Measurements from ENCODE around the gene AGTPBP1. TPM values are rescaled to one million over a fixed set of nuclear protein-coding genes. Genes with fewer than 3 reads are reported as not detected.

The AGTPBP1 gene
- total and polyA plus RNA-seq, 2 experiments from 2014 or later: 6.6 to 12.9 TPM

- H3K9me2 ChIP-seq (ENCODE audit: insufficient read depth): no peaks in the 10 kb centered on the region
- no peaks in the 10 kb centered on the region for H3K36me3 ChIP-seq (ENCODE audit: low read depth)
- H4K20me1 ChIP-seq (ENCODE audit: insufficient read depth): no peaks in the 10 kb centered on the region
- H3K9me3 ChIP-seq (ENCODE audit: low read depth): no peaks in the 10 kb centered on the region
- TF ChIP-seq EZH2phosphoT487 (IDR thresholded peaks at IDR 0.05; ENCODE audit: insufficient read depth, low read depth) (no peak), EZH2 (IDR thresholded peaks at IDR 0.05; ENCODE audit: insufficient read depth, poor library complexity, severe bottlenecking) (no peak)
- peak overlapping the region; percentile 74; the same call in 1 of the 2 replicates for H3K4me3 ChIP-seq
- WGBS, 2 experiments (ENCODE audit: low coverage in 1 of 2, low lambda C conversion rate in 2 of 2, missing lambda C conversion rate in 2 of 2): 3 to 6% methylated on average over 23 of the region's 23 CpGs
- no peak overlapping the region for H3K9ac ChIP-seq
- H3F3A ChIP-seq (ENCODE audit: insufficient read depth): no peaks in the 10 kb centered on the region
- peak overlapping the region; percentile 52 for H2AFZ ChIP-seq
- H3K27ac ChIP-seq: no peak overlapping the region
- in situ Hi-C loops (cut with MboI): no loop called here
- peak; percentile 63 for DNase-seq
- H3K79me2 ChIP-seq (ENCODE audit: insufficient read depth): no peaks in the 10 kb centered on the region
- peaks cover 12% of the 10 kb centered on the region for H3K27me3 ChIP-seq (replicated peaks; ENCODE audit: insufficient read depth)
- H3K4me1 ChIP-seq (ENCODE audit: insufficient read depth): peaks cover 5% of the 10 kb centered on the region
- H3K4me2 ChIP-seq (ENCODE audit: unreplicated experiment): peak overlapping the region; percentile 27
Measured at GRCh38 chr9:85521371-85522197, 220.2 kb downstream of the AGTPBP1 start.

GRCh38 chr9:85516976-85517637 is 224.6 kb downstream of the AGTPBP1 start:
- Histone ChIP-seq H3K36me3 (ENCODE audit: low read depth) (no peaks in the 10 kb centered on the region), H3K79me2 (ENCODE audit: insufficient read depth) (no peaks in the 10 kb centered on the region), H3K9me3 (ENCODE audit: low read depth) (no peaks in the 10 kb centered on the region), H3K27ac (no peak overlapping the region), H3K4me1 (ENCODE audit: insufficient read depth) (peaks cover 5% of the 10 kb centered on the region), H3K4me2 (ENCODE audit: unreplicated experiment) (no peak overlapping the region), H3K9me2 (ENCODE audit: insufficient read depth) (no peaks in the 10 kb centered on the region), H3K4me3 (no peak overlapping the region), H3K9ac (no peak overlapping the region), H2AFZ (no peak overlapping the region), H4K20me1 (ENCODE audit: insufficient read depth) (no peaks in the 10 kb centered on the region), H3K27me3 (replicated peaks; ENCODE audit: insufficient read depth) (no peaks in the 10 kb centered on the region; the same call in 1 of the 2 replicates), H3F3A (ENCODE audit: insufficient read depth) (no peaks in the 10 kb centered on the region)
- peak; percentile 7 for DNase-seq
- in situ Hi-C loops (cut with MboI): no loop called here
- 71 to 75% methylated on average over 6 of the region's 6 CpGs for WGBS, 2 experiments (ENCODE audit: low coverage in 1 of 2, low lambda C conversion rate in 2 of 2, missing lambda C conversion rate in 2 of 2)
- TF ChIP-seq EZH2 (IDR thresholded peaks at IDR 0.05; ENCODE audit: insufficient read depth, poor library complexity, severe bottlenecking) (no peak), EZH2phosphoT487 (IDR thresholded peaks at IDR 0.05; ENCODE audit: insufficient read depth, low read depth) (no peak)

GRCh38 chr9:85516455-85516854 is 225.3 kb downstream of the AGTPBP1 start:
- Histone ChIP-seq H3K4me1 (ENCODE audit: insufficient read depth) (peaks cover 4% of the 10 kb centered on the region), H3K4me3 (no peak overlapping the region), H3K9me2 (ENCODE audit: insufficient read depth) (no peaks in the 10 kb centered on the region), H3K27ac (no peak overlapping the region), H2AFZ (no peak overlapping the region), H3K36me3 (ENCODE audit: low read depth) (no peaks in the 10 kb centered on the region), H3K4me2 (ENCODE audit: unreplicated experiment) (no peak overlapping the region), H3K9me3 (ENCODE audit: low read depth) (no peaks in the 10 kb centered on the region), H3K79me2 (ENCODE audit: insufficient read depth) (no peaks in the 10 kb centered on the region), H3K27me3 (replicated peaks; ENCODE audit: insufficient read depth) (no peaks in the 10 kb centered on the region; the same call in 1 of the 2 replicates), H3K9ac (no peak overlapping the region), H3F3A (ENCODE audit: insufficient read depth) (no peaks in the 10 kb centered on the region), H4K20me1 (ENCODE audit: insufficient read depth) (no peaks in the 10 kb centered on the region)
- no peak for DNase-seq
- in situ Hi-C loops (cut with MboI): no loop called here
- TF ChIP-seq EZH2 (IDR thresholded peaks at IDR 0.05; ENCODE audit: insufficient read depth, poor library complexity, severe bottlenecking): no peak
- no peak for TF ChIP-seq EZH2phosphoT487 (IDR thresholded peaks at IDR 0.05; ENCODE audit: insufficient read depth, low read depth)
- WGBS, 2 experiments (ENCODE audit: low coverage in 1 of 2, low lambda C conversion rate in 2 of 2, missing lambda C conversion rate in 2 of 2): 18% methylated on average over 10 of the region's 10 CpGs

GRCh38 chr9:85515021-85515420 is 226.7 kb downstream of the AGTPBP1 start:
- H3F3A ChIP-seq (ENCODE audit: insufficient read depth): no peaks in the 10 kb centered on the region
- H3K4me1 ChIP-seq (ENCODE audit: insufficient read depth): no peaks in the 10 kb centered on the region
- no peak overlapping the region for H3K4me2 ChIP-seq (ENCODE audit: unreplicated experiment)
- H3K27me3 ChIP-seq (replicated peaks; ENCODE audit: insufficient read depth): no peaks in the 10 kb centered on the region; the same call in 1 of the 2 replicates
- H3K9me3 ChIP-seq (ENCODE audit: low read depth): no peaks in the 10 kb centered on the region
- no peak for DNase-seq
- no peaks in the 10 kb centered on the region for H3K79me2 ChIP-seq (ENCODE audit: insufficient read depth)
- H3K4me3 ChIP-seq: no peak overlapping the region
- in situ Hi-C loops (cut with MboI): no loop called here
- no peak overlapping the region for H3K27ac ChIP-seq
- H3K9ac ChIP-seq: no peak overlapping the region
- WGBS, 2 experiments (ENCODE audit: low coverage in 1 of 2, low lambda C conversion rate in 2 of 2, missing lambda C conversion rate in 2 of 2): 64 to 77% methylated on average over 4 of the region's 4 CpGs
- H3K36me3 ChIP-seq (ENCODE audit: low read depth): no peaks in the 10 kb centered on the region
- no peak for TF ChIP-seq EZH2phosphoT487 (IDR thresholded peaks at IDR 0.05; ENCODE audit: insufficient read depth, low read depth)
- TF ChIP-seq EZH2 (IDR thresholded peaks at IDR 0.05; ENCODE audit: insufficient read depth, poor library complexity, severe bottlenecking): no peak
- no peaks in the 10 kb centered on the region for H3K9me2 ChIP-seq (ENCODE audit: insufficient read depth)
- H4K20me1 ChIP-seq (ENCODE audit: insufficient read depth): no peaks in the 10 kb centered on the region
- no peak overlapping the region for H2AFZ ChIP-seq

Data from GM23248 (cell line).